Hepatocyte (in vitro differentiated cells): ENCODE measurements around the gene DBT. TPM values are rescaled to one million over a fixed set of nuclear protein-coding genes. Genes with fewer than 3 reads are reported as not detected.

Source experiments
- DNase-seq: peaks from one replicate; pipeline ENCODE4 v3.0.0-alpha.2; 2016; ENCODE audit warnings: low spot score
- H2AFZ ChIP-seq: fragments of 200-600 bp; sonication (generic); 2 replicates; pipeline ENCODE4 v1.6.0; 2016; ENCODE audit warnings: antibody characterized with exemption, mild to moderate bottlenecking
- H3K27ac ChIP-seq: fragments of 200-600 bp; sonication (generic); 2 replicates; pipeline ENCODE4 v1.5.1; 2016; ENCODE audit warnings: mild to moderate bottlenecking
- H3K27me3 ChIP-seq: fragments of 200-600 bp; sonication (generic); 2 replicates; pipeline ENCODE4 v1.6.1; 2016
- H3K36me3 ChIP-seq: fragments of 200-600 bp; sonication (generic); replicated peaks from 2 replicates; pipeline ENCODE4 v1.5.1; 2016; ENCODE audit warnings: low read depth; ENCODE audit not compliant: insufficient read depth
- H3K4me1 ChIP-seq: fragments of 200-600 bp; sonication (generic); 2 replicates; pipeline ENCODE4 v1.5.1; 2016; ENCODE audit warnings: mild to moderate bottlenecking, moderate library complexity; ENCODE audit not compliant: insufficient read depth
- H3K4me2 ChIP-seq: fragments of 200-600 bp; sonication (generic); 2 replicates; pipeline ENCODE4 v1.6.0; 2016
- H3K4me3 ChIP-seq: fragments of 200-600 bp; sonication (generic); 2 replicates; pipeline ENCODE4 v1.5.1; 2016; ENCODE audit warnings: mild to moderate bottlenecking
- H3K79me2 ChIP-seq: fragments of 200-600 bp; sonication (generic); 2 replicates; pipeline ENCODE4 v1.6.0; 2017; ENCODE audit warnings: mild to moderate bottlenecking
- H3K9me2 ChIP-seq: fragments of 200-600 bp; sonication (generic); replicated peaks from 2 replicates; pipeline ENCODE4 v1.6.0; 2017; ENCODE audit warnings: mild to moderate bottlenecking; ENCODE audit not compliant: insufficient read depth
- H3K9me3 ChIP-seq: fragments of 200-600 bp; sonication (generic); 2 replicates; pipeline ENCODE4 v1.5.1; 2016; ENCODE audit warnings: low read depth, mild to moderate bottlenecking
- H4K20me1 ChIP-seq: fragments of 200-600 bp; sonication (generic); 2 replicates; pipeline ENCODE4 v1.6.0; 2016; ENCODE audit warnings: mild to moderate bottlenecking; ENCODE audit not compliant: insufficient read depth, poor library complexity, severe bottlenecking
- CTCF ChIP-seq: fragments of 200-600 bp; sonication (generic); IDR thresholded peaks from 2 replicates; pipeline ENCODE4 v1.5.1; 2016; ENCODE audit warnings: antibody characterized with exemption, mild to moderate bottlenecking; ENCODE audit not compliant: poor library complexity
- EZH2 ChIP-seq: fragments of 200-600 bp; sonication (generic); IDR thresholded peaks from 2 replicates; pipeline ENCODE4 v1.6.1; 2016; ENCODE audit warnings: antibody characterized with exemption, mild to moderate bottlenecking, borderline replicate concordance
- EZH2phosphoT487 ChIP-seq: fragments of 200-600 bp; sonication (generic); IDR thresholded peaks from one replicate; pipeline ENCODE4 v1.6.1; 2018; ENCODE audit warnings: antibody characterized with exemption, mild to moderate bottlenecking, low read depth, moderate library complexity; ENCODE audit not compliant: unreplicated experiment, severe bottlenecking
- WGBS: methylation state at CpG from one replicate; pipeline ENCODE4 v1.1.6; 2016; ENCODE audit warnings: low lambda C conversion rate; ENCODE audit errors: missing lambda C conversion rate; 5-methylcytosine and 5-hydroxymethylcytosine counted together
- polyA plus RNA-seq: library from polyadenylated mRNA; unstranded; fragments of >200 nt; fragmentation: Nextera tagmentation; extraction: Ambion mirVana; gene quantifications from 2 replicates; pipeline ENCODE4 v1.2.1, GENCODE V29; 2016
- total RNA-seq: library from RNA; depleted of rRNA; stranded (reverse); fragments of >200 nt; gene quantifications from 2 replicates; pipeline ENCODE4 v1.2.3, GENCODE V29; 2014

Gene DBT
- total and polyA plus RNA-seq, 2 experiments from 2014 or later: 9.2 to 11.8 TPM

- no peaks in the 10 kb centered on the region for H3K36me3 ChIP-seq
- no peaks in the 10 kb centered on the region for H4K20me1 ChIP-seq
- H3K9me2 ChIP-seq: no peaks in the 10 kb centered on the region
- no peaks in the 10 kb centered on the region for H3K4me1 ChIP-seq
- no peaks in the 10 kb centered on the region for H3K27me3 ChIP-seq
- H3K27ac ChIP-seq: no peak overlapping the region
- no peak overlapping the region for H3K4me2 ChIP-seq
- DNase-seq: no peak
- H3K79me2 ChIP-seq: no peaks in the 10 kb centered on the region
- H3K4me3 ChIP-seq: no peak overlapping the region
- H3K9me3 ChIP-seq: no peaks in the 10 kb centered on the region
- H2AFZ ChIP-seq: no peak overlapping the region
- 82% methylated on average over 1 of the region's 1 CpG for WGBS
- TF ChIP-seq EZH2phosphoT487 (no peak), CTCF (no peak), EZH2 (no peak)
Measured at GRCh38 chr1:100292711-100293110, 43.1 kb upstream of the DBT start.

- 79% methylated on average over 2 of the region's 2 CpGs for WGBS
- Histone ChIP-seq H2AFZ (no peak overlapping the region), H3K9me3 (no peaks in the 10 kb centered on the region), H4K20me1 (no peaks in the 10 kb centered on the region), H3K79me2 (no peaks in the 10 kb centered on the region), H3K4me2 (no peak overlapping the region), H3K9me2 (no peaks in the 10 kb centered on the region), H3K27ac (peak overlapping the region; percentile 0), H3K4me3 (no peak overlapping the region), H3K4me1 (no peaks in the 10 kb centered on the region), H3K36me3 (peaks cover 4% of the 10 kb centered on the region), H3K27me3 (no peaks in the 10 kb centered on the region)
- DNase-seq: peak; percentile 8
- TF ChIP-seq EZH2phosphoT487: no peak
- TF ChIP-seq CTCF: no peak
- TF ChIP-seq EZH2: no peak
Measured at GRCh38 chr1:100290291-100290690, 40.7 kb upstream of the DBT start.

- H3K36me3 ChIP-seq: peaks cover 6% of the 10 kb centered on the region
- no peak overlapping the region for H3K4me2 ChIP-seq
- H3K9me3 ChIP-seq: no peaks in the 10 kb centered on the region
- no peaks in the 10 kb centered on the region for H3K79me2 ChIP-seq
- H3K27me3 ChIP-seq: no peaks in the 10 kb centered on the region
- no peaks in the 10 kb centered on the region for H4K20me1 ChIP-seq
- H3K4me3 ChIP-seq: no peak overlapping the region
- no peaks in the 10 kb centered on the region for H3K4me1 ChIP-seq
- no peak for DNase-seq
- H2AFZ ChIP-seq: no peak overlapping the region
- H3K27ac ChIP-seq: no peak overlapping the region
- TF ChIP-seq EZH2: no peak
- no peak for TF ChIP-seq EZH2phosphoT487
- H3K9me2 ChIP-seq: no peaks in the 10 kb centered on the region
- 100% methylated on average over 3 of the region's 3 CpGs for WGBS
Measured at GRCh38 chr1:100287162-100287561, 37.5 kb upstream of the DBT start.

GRCh38 chr1:100284591-100284990, 35.0 kb upstream of the DBT start:
- Histone ChIP-seq H3K4me3 (no peak overlapping the region), H3K4me1 (no peaks in the 10 kb centered on the region), H3K79me2 (no peaks in the 10 kb centered on the region), H3K9me3 (no peaks in the 10 kb centered on the region), H3K36me3 (peaks cover 6% of the 10 kb centered on the region), H3K4me2 (no peak overlapping the region), H3K27me3 (no peaks in the 10 kb centered on the region), H2AFZ (no peak overlapping the region), H4K20me1 (peaks cover under 1% of the 10 kb centered on the region), H3K27ac (no peak overlapping the region), H3K9me2 (no peaks in the 10 kb centered on the region)
- DNase-seq: no peak
- WGBS: 97% methylated on average over 5 of the region's 5 CpGs
- TF ChIP-seq EZH2phosphoT487 (no peak), EZH2 (no peak), CTCF (no peak)
